GM18511 (cell line): Measurements from ENCODE around the gene PLPPR4.
"Not testable (repeated sequence)": the region's sequence is repeated elsewhere in the genome, so short reads cannot be mapped to it uniquely, and the experiment has no call there.

Experiments used
- ATAC-seq: cut with Tn5 transposase; IDR thresholded peaks from one replicate; pipeline ENCODE4 v1.9.1; 2021; ENCODE audit warnings: mild to moderate bottlenecking, moderate library complexity; ENCODE audit not compliant: unreplicated experiment

Gene PLPPR4

DNA sequence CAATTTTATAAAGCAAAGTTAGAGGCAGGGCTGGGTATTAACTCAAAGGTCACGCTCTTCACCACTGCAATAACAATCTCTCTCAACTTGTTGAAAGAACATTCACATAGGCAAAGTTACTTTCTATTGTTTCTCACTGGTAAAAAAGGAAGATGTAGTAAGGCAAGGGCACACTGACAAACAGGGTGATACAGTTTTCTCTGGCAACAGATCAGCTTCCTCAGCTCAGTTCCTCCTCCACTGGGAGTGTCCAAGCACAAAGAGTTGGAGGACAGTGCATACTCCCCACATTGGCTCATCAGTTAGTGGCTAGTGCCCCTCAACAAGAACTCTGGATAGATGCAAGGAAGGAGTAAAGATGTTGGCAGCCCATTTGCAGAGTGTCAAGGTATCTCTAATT is 3.7 kb downstream of the PLPPR4 start:
- no peak for ATAC-seq

GRCh38 chr1:99269321-99269720 is 5.0 kb downstream of the PLPPR4 start:
- ATAC-seq = no peak

- no peak for ATAC-seq
Measured at GRCh38 chr1:99270646-99271045, 6.4 kb downstream of the PLPPR4 start.

GRCh38 chr1:99271249-99271648 is 7.0 kb downstream of the PLPPR4 start:
- no peak for ATAC-seq

GRCh38 chr1:99277066-99277465 is 12.8 kb downstream of the PLPPR4 start:
- ATAC-seq = no peak

- ATAC-seq = no peak
Measured at GRCh38 chr1:99279525-99279924, 15.2 kb downstream of the PLPPR4 start.

GRCh38 chr1:99281105-99281504 is 16.8 kb downstream of the PLPPR4 start:
- no peak for ATAC-seq

GRCh38 chr1:99282536-99282935 is 18.2 kb downstream of the PLPPR4 start:
- ATAC-seq = no peak

- not testable (repeated sequence) for ATAC-seq
Measured at GRCh38 chr1:99283521-99283920, 19.2 kb downstream of the PLPPR4 start.

DNA sequence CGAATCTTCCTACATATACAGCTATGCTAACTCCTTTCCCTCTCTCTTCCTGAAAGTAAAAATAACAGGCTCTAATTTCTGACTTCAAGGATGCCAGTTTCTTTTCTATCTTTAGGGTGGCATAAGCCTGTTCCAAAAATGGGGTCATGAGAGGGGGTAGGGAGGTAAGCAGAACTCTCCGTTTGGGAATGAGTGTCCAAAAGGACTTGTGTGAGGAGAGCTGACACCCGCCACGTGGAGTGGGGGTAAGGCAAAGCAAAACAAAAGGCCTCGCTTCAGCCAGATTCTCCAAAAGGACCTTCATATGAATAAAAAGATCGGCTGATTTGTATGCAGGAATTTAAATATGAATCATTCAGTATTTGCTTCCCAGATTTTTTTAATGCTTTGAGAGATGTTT is 28.6 kb downstream of the PLPPR4 start:
- ATAC-seq = no peak

- ATAC-seq = no peak
Measured at GRCh38 chr1:99297923-99298322, 33.6 kb downstream of the PLPPR4 start.

DNA sequence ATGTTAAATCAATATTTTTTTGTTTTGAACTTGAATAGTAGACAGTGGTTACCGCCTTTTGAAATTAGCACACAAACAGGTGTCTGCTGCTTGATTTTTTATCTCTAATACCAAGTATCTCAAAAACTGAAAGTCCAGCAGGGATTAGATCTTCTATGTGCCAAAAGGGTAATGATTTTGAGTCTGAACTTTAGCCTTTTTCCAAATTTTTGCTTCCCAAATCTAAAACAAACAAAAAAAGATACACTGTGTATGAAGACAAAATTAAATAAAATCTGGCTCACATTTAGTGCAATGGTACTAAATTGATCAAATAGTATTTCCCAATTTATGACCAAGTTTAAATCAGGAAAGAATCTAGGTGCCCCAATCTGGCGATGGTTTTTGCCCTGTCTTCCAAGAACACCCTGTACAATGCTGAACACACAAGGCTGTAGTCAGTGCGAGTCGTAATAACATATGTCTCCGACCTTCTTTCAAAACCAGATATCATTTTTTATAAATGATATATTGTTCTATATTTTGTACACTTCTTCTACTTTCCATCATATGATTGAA is 40.5 kb downstream of the PLPPR4 start:
- no peak for ATAC-seq

GRCh38 chr1:99305626-99306025 is 41.3 kb downstream of the PLPPR4 start:
- no peak for ATAC-seq

GRCh38 chr1:99306056-99306455 is 41.8 kb downstream of the PLPPR4 start:
- ATAC-seq = no peak

GRCh38 chr1:99306644-99307043 is 42.4 kb downstream of the PLPPR4 start:
- ATAC-seq = no peak

DNA sequence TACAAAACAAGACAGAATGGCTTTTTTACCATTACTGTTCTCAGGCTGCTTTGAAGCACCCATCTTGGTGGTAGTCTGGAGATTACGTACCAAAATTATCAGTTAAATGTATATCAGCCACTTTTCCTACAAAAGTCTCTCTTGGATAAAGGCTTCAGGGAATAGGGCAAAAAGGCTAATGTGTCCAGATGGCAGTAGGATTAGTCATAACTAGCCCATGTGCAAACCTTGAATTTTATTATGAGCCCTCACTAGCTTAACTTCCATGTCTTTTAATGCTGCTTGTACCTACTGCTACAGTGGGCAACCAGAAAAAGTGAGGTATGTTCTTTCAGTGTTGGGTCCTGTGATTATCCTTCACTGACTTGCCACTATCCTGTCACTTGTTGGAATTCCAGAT is 51.0 kb downstream of the PLPPR4 start:
- ATAC-seq = no peak

DNA sequence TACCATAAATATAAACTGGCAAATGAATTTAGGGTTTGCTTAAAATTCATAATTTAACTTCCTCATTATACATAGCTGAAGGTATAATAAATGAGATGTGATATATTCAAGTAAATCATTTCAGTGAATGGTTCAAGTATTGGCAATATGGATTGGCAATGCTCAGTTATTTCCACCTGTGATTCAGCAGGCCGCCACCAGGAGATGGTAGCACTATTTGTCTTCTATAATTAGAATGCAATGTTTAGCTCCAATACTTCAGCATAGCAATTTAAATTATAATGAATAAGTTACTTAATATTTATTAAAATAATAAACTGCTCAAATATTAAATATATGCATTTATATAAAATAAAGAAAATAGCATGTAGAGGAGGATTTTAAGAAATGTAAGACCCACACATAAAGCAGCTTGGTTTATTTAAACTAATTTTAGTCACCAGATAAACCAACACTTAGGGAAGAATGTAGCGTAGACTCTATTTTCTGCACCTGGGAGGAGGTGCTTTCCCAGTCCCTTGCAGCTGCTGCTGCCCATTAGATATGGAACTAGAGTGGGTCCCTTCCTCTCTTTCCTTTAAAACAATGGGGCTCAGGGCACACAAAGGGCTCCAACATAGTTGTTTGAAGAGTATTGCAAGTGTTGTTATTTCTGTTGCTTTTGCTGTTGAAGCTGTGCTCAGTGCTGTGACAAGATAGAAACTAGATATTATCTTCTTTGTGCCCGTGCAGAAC is 62.1 kb downstream of the PLPPR4 start:
- ATAC-seq = no peak

- ATAC-seq = no peak
Measured at GRCh38 chr1:99327357-99327756, 63.1 kb downstream of the PLPPR4 start.

- ATAC-seq = no peak
Measured at GRCh38 chr1:99328171-99328570, 63.9 kb downstream of the PLPPR4 start.

GRCh38 chr1:99331083-99331482 is 66.8 kb downstream of the PLPPR4 start:
- ATAC-seq = no peak

- ATAC-seq = no peak
Measured at GRCh38 chr1:99331636-99332035, 67.3 kb downstream of the PLPPR4 start.

DNA sequence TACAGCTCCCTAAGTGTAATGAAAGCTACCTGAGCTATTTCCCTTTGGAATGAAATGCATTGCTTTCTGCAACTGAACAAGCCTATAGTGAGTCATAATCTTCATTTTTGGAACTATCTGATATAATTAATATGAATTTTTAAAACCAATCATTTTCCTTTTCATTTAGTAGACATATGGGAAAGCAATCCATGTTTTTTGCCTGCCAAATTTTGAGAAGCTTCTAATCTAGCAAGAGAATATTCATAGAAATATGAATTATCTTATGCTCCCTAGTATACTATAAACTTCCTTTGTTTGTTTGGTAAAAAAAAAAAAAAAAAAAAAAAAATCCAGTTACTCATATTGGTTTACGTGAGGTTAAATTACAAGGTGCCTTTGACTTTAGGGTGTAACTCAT is 68.3 kb downstream of the PLPPR4 start:
- ATAC-seq = no peak

DNA sequence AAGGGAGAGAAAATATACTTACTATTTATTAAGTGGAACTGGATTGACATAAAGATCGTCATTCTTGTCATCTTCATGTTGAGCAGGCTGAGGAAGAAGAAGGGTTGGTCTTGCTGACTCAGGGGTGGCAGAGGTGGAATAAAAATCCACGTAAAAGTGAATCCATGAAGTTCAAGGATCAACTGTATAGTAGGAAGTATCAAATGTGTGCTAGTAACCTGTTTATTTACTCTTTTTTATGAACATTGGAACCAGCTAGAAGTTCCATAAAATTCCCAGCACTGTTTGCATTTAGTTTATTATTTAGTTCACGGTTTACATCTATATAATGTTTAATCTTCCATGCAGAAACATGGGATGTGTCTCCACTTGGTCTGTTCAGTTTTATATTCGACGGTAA is 70.7 kb downstream of the PLPPR4 start:
- ATAC-seq = no peak
